Measurements from ENCODE around the gene TWNK. TPM values are rescaled to one million over a fixed set of nuclear protein-coding genes. Genes with fewer than 3 reads are reported as not detected.

TWNK gene
- total and polyA plus RNA-seq, 2 experiments from 2014 or later = 12.2 to 29.4 TPM

GRCh38 chr10:101040061-101040460 is 52.7 kb downstream of the TWNK start:
- H3K4me1 ChIP-seq (ENCODE audit: insufficient read depth) = peaks cover 11% of the 10 kb centered on the region
- ATAC-seq (no peak), DNase-seq (ENCODE audit: low spot score) (no peak)
- H3K79me2 ChIP-seq (replicated peaks; ENCODE audit: insufficient read depth) = no peaks in the 10 kb centered on the region
- Mint-ChIP-seq H3K36me3 (ENCODE audit: low read depth) (no peaks in the 10 kb centered on the region), H3K4me3 (no peak overlapping the region), H3K9me3 (no peaks in the 10 kb centered on the region), H3K27me3 (ENCODE audit: insufficient read depth, low read depth, poor library complexity) (peaks cover 44% of the 10 kb centered on the region), H3K27ac (no peak overlapping the region), H3K4me1 (peaks cover 18% of the 10 kb centered on the region)
- H3K9me2 ChIP-seq (ENCODE audit: insufficient read depth) = no peaks in the 10 kb centered on the region
- H3K4me3 ChIP-seq = no peak overlapping the region
- H2AFZ ChIP-seq = no peak overlapping the region
- H3K27ac ChIP-seq (ENCODE audit: low read depth) = no peak overlapping the region
- no peaks in the 10 kb centered on the region for H3K36me3 ChIP-seq (ENCODE audit: insufficient read depth)
- TF ChIP-seq, protein P1, sequence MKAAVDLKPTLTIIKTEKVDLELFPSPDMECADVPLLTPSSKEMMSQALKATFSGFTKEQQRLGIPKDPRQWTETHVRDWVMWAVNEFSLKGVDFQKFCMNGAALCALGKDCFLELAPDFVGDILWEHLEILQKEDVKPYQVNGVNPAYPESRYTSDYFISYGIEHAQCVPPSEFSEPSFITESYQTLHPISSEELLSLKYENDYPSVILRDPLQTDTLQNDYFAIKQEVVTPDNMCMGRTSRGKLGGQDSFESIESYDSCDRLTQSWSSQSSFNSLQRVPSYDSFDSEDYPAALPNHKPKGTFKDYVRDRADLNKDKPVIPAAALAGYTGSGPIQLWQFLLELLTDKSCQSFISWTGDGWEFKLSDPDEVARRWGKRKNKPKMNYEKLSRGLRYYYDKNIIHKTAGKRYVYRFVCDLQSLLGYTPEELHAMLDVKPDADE (IDR thresholded peaks at IDR 0.05) = no peak
- TF ChIP-seq EZH2 (IDR thresholded peaks at IDR 0.05; ENCODE audit: low read depth, unreplicated experiment) (no peak), NANOG (IDR thresholded peaks at IDR 0.05; ENCODE audit: borderline replicate concordance) (no peak), STAT1 (IDR thresholded peaks at IDR 0.05; ENCODE audit: unreplicated experiment) (no peak), POLR2AphosphoS5 (IDR thresholded peaks at IDR 0.05; ENCODE audit: low read depth) (no peak), ZNF331 (CRISPR knock-in tag; IDR thresholded peaks at IDR 0.05; ENCODE audit: low read depth) (no peak), EZH2phosphoT487 (IDR thresholded peaks at IDR 0.05; ENCODE audit: unreplicated experiment) (no peak)
- TF ChIP-seq, protein P2, sequence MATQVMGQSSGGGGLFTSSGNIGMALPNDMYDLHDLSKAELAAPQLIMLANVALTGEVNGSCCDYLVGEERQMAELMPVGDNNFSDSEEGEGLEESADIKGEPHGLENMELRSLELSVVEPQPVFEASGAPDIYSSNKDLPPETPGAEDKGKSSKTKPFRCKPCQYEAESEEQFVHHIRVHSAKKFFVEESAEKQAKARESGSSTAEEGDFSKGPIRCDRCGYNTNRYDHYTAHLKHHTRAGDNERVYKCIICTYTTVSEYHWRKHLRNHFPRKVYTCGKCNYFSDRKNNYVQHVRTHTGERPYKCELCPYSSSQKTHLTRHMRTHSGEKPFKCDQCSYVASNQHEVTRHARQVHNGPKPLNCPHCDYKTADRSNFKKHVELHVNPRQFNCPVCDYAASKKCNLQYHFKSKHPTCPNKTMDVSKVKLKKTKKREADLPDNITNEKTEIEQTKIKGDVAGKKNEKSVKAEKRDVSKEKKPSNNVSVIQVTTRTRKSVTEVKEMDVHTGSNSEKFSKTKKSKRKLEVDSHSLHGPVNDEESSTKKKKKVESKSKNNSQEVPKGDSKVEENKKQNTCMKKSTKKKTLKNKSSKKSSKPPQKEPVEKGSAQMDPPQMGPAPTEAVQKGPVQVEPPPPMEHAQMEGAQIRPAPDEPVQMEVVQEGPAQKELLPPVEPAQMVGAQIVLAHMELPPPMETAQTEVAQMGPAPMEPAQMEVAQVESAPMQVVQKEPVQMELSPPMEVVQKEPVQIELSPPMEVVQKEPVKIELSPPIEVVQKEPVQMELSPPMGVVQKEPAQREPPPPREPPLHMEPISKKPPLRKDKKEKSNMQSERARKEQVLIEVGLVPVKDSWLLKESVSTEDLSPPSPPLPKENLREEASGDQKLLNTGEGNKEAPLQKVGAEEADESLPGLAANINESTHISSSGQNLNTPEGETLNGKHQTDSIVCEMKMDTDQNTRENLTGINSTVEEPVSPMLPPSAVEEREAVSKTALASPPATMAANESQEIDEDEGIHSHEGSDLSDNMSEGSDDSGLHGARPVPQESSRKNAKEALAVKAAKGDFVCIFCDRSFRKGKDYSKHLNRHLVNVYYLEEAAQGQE (IDR thresholded peaks at IDR 0.05; ENCODE audit: unreplicated experiment) = no peak
- TF ChIP-seq, protein P3, sequence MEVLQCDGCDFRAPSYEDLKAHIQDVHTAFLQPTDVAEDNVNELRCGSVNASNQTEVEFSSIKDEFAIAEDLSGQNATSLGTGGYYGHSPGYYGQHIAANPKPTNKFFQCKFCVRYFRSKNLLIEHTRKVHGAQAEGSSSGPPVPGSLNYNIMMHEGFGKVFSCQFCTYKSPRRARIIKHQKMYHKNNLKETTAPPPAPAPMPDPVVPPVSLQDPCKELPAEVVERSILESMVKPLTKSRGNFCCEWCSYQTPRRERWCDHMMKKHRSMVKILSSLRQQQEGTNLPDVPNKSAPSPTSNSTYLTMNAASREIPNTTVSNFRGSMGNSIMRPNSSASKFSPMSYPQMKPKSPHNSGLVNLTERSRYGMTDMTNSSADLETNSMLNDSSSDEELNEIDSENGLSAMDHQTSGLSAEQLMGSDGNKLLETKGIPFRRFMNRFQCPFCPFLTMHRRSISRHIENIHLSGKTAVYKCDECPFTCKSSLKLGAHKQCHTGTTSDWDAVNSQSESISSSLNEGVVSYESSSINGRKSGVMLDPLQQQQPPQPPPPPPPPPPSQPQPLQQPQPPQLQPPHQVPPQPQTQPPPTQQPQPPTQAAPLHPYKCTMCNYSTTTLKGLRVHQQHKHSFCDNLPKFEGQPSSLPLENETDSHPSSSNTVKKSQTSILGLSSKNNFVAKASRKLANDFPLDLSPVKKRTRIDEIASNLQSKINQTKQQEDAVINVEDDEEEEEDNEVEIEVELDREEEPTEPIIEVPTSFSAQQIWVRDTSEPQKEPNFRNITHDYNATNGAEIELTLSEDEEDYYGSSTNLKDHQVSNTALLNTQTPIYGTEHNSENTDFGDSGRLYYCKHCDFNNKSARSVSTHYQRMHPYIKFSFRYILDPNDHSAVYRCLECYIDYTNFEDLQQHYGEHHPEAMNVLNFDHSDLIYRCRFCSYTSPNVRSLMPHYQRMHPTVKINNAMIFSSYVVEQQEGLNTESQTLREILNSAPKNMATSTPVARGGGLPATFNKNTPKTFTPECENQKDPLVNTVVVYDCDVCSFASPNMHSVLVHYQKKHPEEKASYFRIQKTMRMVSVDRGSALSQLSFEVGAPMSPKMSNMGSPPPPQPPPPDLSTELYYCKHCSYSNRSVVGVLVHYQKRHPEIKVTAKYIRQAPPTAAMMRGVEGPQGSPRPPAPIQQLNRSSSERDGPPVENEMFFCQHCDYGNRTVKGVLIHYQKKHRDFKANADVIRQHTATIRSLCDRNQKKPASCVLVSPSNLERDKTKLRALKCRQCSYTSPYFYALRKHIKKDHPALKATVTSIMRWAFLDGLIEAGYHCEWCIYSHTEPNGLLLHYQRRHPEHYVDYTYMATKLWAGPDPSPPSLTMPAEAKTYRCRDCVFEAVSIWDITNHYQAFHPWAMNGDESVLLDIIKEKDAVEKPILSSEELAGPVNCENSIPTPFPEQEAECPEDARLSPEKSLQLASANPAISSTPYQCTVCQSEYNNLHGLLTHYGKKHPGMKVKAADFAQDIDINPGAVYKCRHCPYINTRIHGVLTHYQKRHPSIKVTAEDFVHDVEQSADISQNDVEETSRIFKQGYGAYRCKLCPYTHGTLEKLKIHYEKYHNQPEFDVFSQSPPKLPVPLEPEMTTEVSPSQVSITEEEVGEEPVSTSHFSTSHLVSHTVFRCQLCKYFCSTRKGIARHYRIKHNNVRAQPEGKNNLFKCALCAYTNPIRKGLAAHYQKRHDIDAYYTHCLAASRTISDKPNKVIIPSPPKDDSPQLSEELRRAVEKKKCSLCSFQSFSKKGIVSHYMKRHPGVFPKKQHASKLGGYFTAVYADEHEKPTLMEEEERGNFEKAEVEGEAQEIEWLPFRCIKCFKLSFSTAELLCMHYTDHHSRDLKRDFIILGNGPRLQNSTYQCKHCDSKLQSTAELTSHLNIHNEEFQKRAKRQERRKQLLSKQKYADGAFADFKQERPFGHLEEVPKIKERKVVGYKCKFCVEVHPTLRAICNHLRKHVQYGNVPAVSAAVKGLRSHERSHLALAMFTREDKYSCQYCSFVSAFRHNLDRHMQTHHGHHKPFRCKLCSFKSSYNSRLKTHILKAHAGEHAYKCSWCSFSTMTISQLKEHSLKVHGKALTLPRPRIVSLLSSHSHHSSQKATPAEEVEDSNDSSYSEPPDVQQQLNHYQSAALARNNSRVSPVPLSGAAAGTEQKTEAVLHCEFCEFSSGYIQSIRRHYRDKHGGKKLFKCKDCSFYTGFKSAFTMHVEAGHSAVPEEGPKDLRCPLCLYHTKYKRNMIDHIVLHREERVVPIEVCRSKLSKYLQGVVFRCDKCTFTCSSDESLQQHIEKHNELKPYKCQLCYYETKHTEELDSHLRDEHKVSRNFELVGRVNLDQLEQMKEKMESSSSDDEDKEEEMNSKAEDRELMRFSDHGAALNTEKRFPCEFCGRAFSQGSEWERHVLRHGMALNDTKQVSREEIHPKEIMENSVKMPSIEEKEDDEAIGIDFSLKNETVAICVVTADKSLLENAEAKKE (CRISPR knock-in tag; IDR thresholded peaks at IDR 0.05) = no peak
- H4K20me1 ChIP-seq (replicated peaks; ENCODE audit: insufficient read depth) = 0 out of 2 replicates have a peak, but pooled peaks cover 6% of the 10 kb centered on the region
- H3K4me2 ChIP-seq = no peak overlapping the region
- H3K27me3 ChIP-seq (ENCODE audit: insufficient read depth) = peaks cover 44% of the 10 kb centered on the region
- H3F3A ChIP-seq (replicated peaks; ENCODE audit: low read depth) = 0 out of 2 replicates have a peak, but pooled peaks cover 6% of the 10 kb centered on the region

Measured in GM23338 (cell line).